Activated T-helper 1 cell treated with anti-CD3 and anti-CD28 coated beads, Interleukin-12 subunit alpha, Interleukin-12 subunit beta, Interleukin-2, Interleukin-4 antibody, amounts not matched to agents 30 ng/mL and 10 ng/mL and 1 ng/mL, durations not matched to agents 14 hours and 24 hours and 36 hours (primary cell): ENCODE data around the gene PDIA6. TPM values are rescaled to one million over a fixed set of nuclear protein-coding genes. Genes with fewer than 3 reads are reported as not detected.

Experiments
- DNase-seq: peaks from one replicate; pipeline ENCODE4 v3.0.0; 2021; ENCODE audit warnings: low spot score
- H3K27ac Mint-ChIP-seq: one replicate; pipeline ENCODE4 v1.8.0; 2021; ENCODE audit warnings: mild to moderate bottlenecking, mixed read lengths
- H3K27me3 Mint-ChIP-seq: one replicate; pipeline ENCODE4 v1.8.0; 2022; ENCODE audit warnings: mild to moderate bottlenecking, moderate library complexity, mixed read lengths; ENCODE audit not compliant: insufficient read depth
- H3K36me3 Mint-ChIP-seq: one replicate; pipeline ENCODE4 v1.8.0; 2021; ENCODE audit warnings: low read depth, mixed read lengths
- H3K4me1 Mint-ChIP-seq: one replicate; pipeline ENCODE4 v1.8.0; 2021; ENCODE audit warnings: low read depth, mixed read lengths
- H3K4me3 Mint-ChIP-seq: one replicate; pipeline ENCODE4 v1.8.0; 2021; ENCODE audit warnings: mild to moderate bottlenecking, moderate library complexity, mixed read lengths
- H3K9me3 Mint-ChIP-seq: one replicate; pipeline ENCODE4 v1.8.0; 2021; ENCODE audit warnings: mixed read lengths
- intact Hi-C: fragments of 100-400 bp; cut with micrococcal nuclease; formaldehyde crosslinking; loops from one replicate; pipeline ENCODE4 v1.15.1; 2024
- total RNA-seq: library from RNA; stranded (reverse); gene quantifications from 2 replicates; pipeline ENCODE4 v1.2.3, GENCODE V29; 2022

PDIA6 gene
- total RNA-seq, 1 donor from 2014 or later, result 173 TPM

GRCh38 chr2:10780491-10780820 is 32.1 kb downstream of the PDIA6 start:
- Mint-ChIP-seq H3K4me1 (no peaks in the 10 kb centered on the region), H3K4me3 (no peak overlapping the region), H3K36me3 (peaks cover 26% of the 10 kb centered on the region), H3K27ac (no peak overlapping the region), H3K27me3 (no peaks in the 10 kb centered on the region), H3K9me3 (no peaks in the 10 kb centered on the region)
- intact Hi-C loops, result no loop called here
- DNase-seq, result no peak

- intact Hi-C loops, result no loop called here
- DNase-seq, result no peak
- H3K9me3 Mint-ChIP-seq, result no peaks in the 10 kb centered on the region
- peaks cover 26% of the 10 kb centered on the region for H3K36me3 Mint-ChIP-seq
- no peak overlapping the region for H3K4me3 Mint-ChIP-seq
- H3K4me1 Mint-ChIP-seq, result no peaks in the 10 kb centered on the region
- H3K27me3 Mint-ChIP-seq, result no peaks in the 10 kb centered on the region
- no peak overlapping the region for H3K27ac Mint-ChIP-seq
These were observed 32.7 kb downstream of the PDIA6 start for GRCh38 chr2:10779776-10780490.

- intact Hi-C loops, result no loop called here
- no peak overlapping the region for H3K4me3 Mint-ChIP-seq
- no peaks in the 10 kb centered on the region for H3K9me3 Mint-ChIP-seq
- H3K27me3 Mint-ChIP-seq, result no peaks in the 10 kb centered on the region
- H3K27ac Mint-ChIP-seq, result no peak overlapping the region
- no peaks in the 10 kb centered on the region for H3K4me1 Mint-ChIP-seq
- DNase-seq, result no peak
- H3K36me3 Mint-ChIP-seq, result peaks cover 24% of the 10 kb centered on the region
These were observed 33.9 kb downstream of the PDIA6 start for GRCh38 chr2:10778724-10779115.

GRCh38 chr2:10777842-10778723 is 34.5 kb downstream of the PDIA6 start:
- no peaks in the 10 kb centered on the region for H3K27me3 Mint-ChIP-seq
- H3K36me3 Mint-ChIP-seq, result peaks cover 22% of the 10 kb centered on the region
- DNase-seq, result no peak
- no peaks in the 10 kb centered on the region for H3K4me1 Mint-ChIP-seq
- no peak overlapping the region for H3K4me3 Mint-ChIP-seq
- H3K9me3 Mint-ChIP-seq, result no peaks in the 10 kb centered on the region
- intact Hi-C loops, result no loop called here
- no peak overlapping the region for H3K27ac Mint-ChIP-seq

- no peak for DNase-seq
- Mint-ChIP-seq H3K4me3 (no peak overlapping the region), H3K4me1 (no peaks in the 10 kb centered on the region), H3K27ac (no peak overlapping the region), H3K9me3 (no peaks in the 10 kb centered on the region), H3K27me3 (no peaks in the 10 kb centered on the region), H3K36me3 (peaks cover 18% of the 10 kb centered on the region)
- intact Hi-C loops, result no loop called here
These were observed 35.3 kb downstream of the PDIA6 start for GRCh38 chr2:10777111-10777841.

GRCh38 chr2:10776231-10776977 is 36.2 kb downstream of the PDIA6 start:
- Mint-ChIP-seq H3K9me3 (no peaks in the 10 kb centered on the region), H3K36me3 (peaks cover 11% of the 10 kb centered on the region), H3K27ac (no peak overlapping the region), H3K27me3 (no peaks in the 10 kb centered on the region), H3K4me3 (no peak overlapping the region), H3K4me1 (no peaks in the 10 kb centered on the region)
- intact Hi-C loops, result no loop called here
- no peak for DNase-seq

GRCh38 chr2:10775831-10776230 is 36.8 kb downstream of the PDIA6 start:
- peaks cover 6% of the 10 kb centered on the region for H3K36me3 Mint-ChIP-seq
- no peaks in the 10 kb centered on the region for H3K4me1 Mint-ChIP-seq
- H3K9me3 Mint-ChIP-seq, result no peaks in the 10 kb centered on the region
- no peak for DNase-seq
- H3K27ac Mint-ChIP-seq, result no peak overlapping the region
- H3K27me3 Mint-ChIP-seq, result no peaks in the 10 kb centered on the region
- no peak overlapping the region for H3K4me3 Mint-ChIP-seq
- intact Hi-C loops, result no loop called here

GRCh38 chr2:10775021-10775780 is 37.4 kb downstream of the PDIA6 start:
- intact Hi-C loops, result no loop called here

GRCh38 chr2:10774394-10774793 is 38.2 kb downstream of the PDIA6 start:
- no peaks in the 10 kb centered on the region for H3K9me3 Mint-ChIP-seq
- intact Hi-C loops, result no loop called here
- no peak overlapping the region for H3K4me3 Mint-ChIP-seq
- no peak overlapping the region for H3K27ac Mint-ChIP-seq
- DNase-seq, result no peak
- no peaks in the 10 kb centered on the region for H3K36me3 Mint-ChIP-seq
- no peaks in the 10 kb centered on the region for H3K27me3 Mint-ChIP-seq
- H3K4me1 Mint-ChIP-seq, result no peaks in the 10 kb centered on the region

More at GRCh38 chr2:10775021-10775780, 37.4 kb downstream of the PDIA6 start:
- no peaks in the 10 kb centered on the region for H3K4me1 Mint-ChIP-seq
- H3K36me3 Mint-ChIP-seq, result peaks cover 4% of the 10 kb centered on the region
- DNase-seq, result no peak
- no peaks in the 10 kb centered on the region for H3K27me3 Mint-ChIP-seq
- H3K9me3 Mint-ChIP-seq, result no peaks in the 10 kb centered on the region
- no peak overlapping the region for H3K4me3 Mint-ChIP-seq
- no peak overlapping the region for H3K27ac Mint-ChIP-seq

GRCh38 chr2:10773821-10774341 is 38.7 kb downstream of the PDIA6 start:
- no peaks in the 10 kb centered on the region for H3K36me3 Mint-ChIP-seq
- H3K9me3 Mint-ChIP-seq, result no peaks in the 10 kb centered on the region
- H3K4me1 Mint-ChIP-seq, result no peaks in the 10 kb centered on the region
- intact Hi-C loops, result no loop called here
- H3K4me3 Mint-ChIP-seq, result no peak overlapping the region
- no peaks in the 10 kb centered on the region for H3K27me3 Mint-ChIP-seq
- H3K27ac Mint-ChIP-seq, result no peak overlapping the region
- no peak for DNase-seq

GRCh38 chr2:10772868-10773215 is 39.7 kb downstream of the PDIA6 start:
- H3K9me3 Mint-ChIP-seq, result no peaks in the 10 kb centered on the region
- intact Hi-C loops, result no loop called here
- H3K36me3 Mint-ChIP-seq, result no peaks in the 10 kb centered on the region
- no peaks in the 10 kb centered on the region for H3K27me3 Mint-ChIP-seq
- H3K27ac Mint-ChIP-seq, result no peak overlapping the region
- no peak for DNase-seq
- H3K4me3 Mint-ChIP-seq, result no peak overlapping the region
- H3K4me1 Mint-ChIP-seq, result no peaks in the 10 kb centered on the region
